Gastroesophageal sphincter (tissue), 3 donors: ENCODE results near the gene CREBBP.

ENCODE experiments used
- CTCF ChIP-seq, 4 experiments: fragments of 200-600 bp in 2 of 4; fragments of 450-650 bp in 2 of 4; sonication (generic) in 1 of 4; IDR thresholded peaks; one replicate each; pipeline ENCODE4 v1.5.1; 2017 to 2019; ENCODE audit warnings: antibody characterized with exemption in 4 of 4, mild to moderate bottlenecking in 2 of 4, moderate library complexity in 2 of 4
- POLR2A ChIP-seq, 2 donors: fragments of 450-650 bp; IDR thresholded peaks; one replicate each; pipeline ENCODE4 v1.6.1; 2017; ENCODE audit warnings: antibody characterized with exemption in 2 of 2, mild to moderate bottlenecking in 2 of 2, moderate library complexity in 1 of 2
- POLR2AphosphoS5 ChIP-seq: sonication (generic); formaldehyde crosslinking; IDR thresholded peaks from one replicate; pipeline ENCODE4 v1.6.1; 2017; ENCODE audit warnings: antibody characterized with exemption

- TF ChIP-seq POLR2AphosphoS5 (no peak), CTCF (IDR thresholded peaks at IDR 0.05) (no peak), POLR2A (IDR thresholded peaks at IDR 0.05) (no peak)
Measured at GRCh38 chr16:3769013-3769412, 111.5 kb downstream of the CREBBP start.
